Psoas muscle (tissue), 8 donors: ENCODE data around the gene MST1. TPM values are rescaled to one million over a fixed set of nuclear protein-coding genes. Genes with fewer than 3 reads are reported as not detected.
"Not testable (repeated sequence)": the region's sequence is repeated elsewhere in the genome, so short reads cannot be mapped to it uniquely, and the experiment has no call there.

Source experiments
- ATAC-seq, 4 donors: fragments of 200-7000 bp; cut with Tn5 transposase; one replicate each; pipeline ENCODE4 v1.9.1; 2020; ENCODE audit warnings: moderate library complexity in 3 of 4, mild to moderate bottlenecking in 2 of 4
- DNase-seq, 2 donors: peaks; one replicate each; pipeline ENCODE4 v3.0.0-alpha.2; 2020
- H3K27ac ChIP-seq: fragments of 200-600 bp; one replicate; pipeline ENCODE4 v1.8.0; 2022
- H3K27me3 ChIP-seq, 3 donors: fragments of 200-600 bp in 1 of 3; one replicate each; pipeline versions ENCODE4 v1.6.1 to v1.8.0; 2013 to 2022; ENCODE audit warnings: low read length in 2 of 3, mild to moderate bottlenecking in 2 of 3, moderate library complexity in 1 of 3; ENCODE audit not compliant: insufficient read depth in 3 of 3
- H3K36me3 ChIP-seq, 2 donors: fragments of 200-600 bp in 1 of 2; one replicate each; pipeline versions ENCODE4 v1.6.1 to v1.8.0; 2013 to 2022; ENCODE audit warnings: low read depth in 1 of 2, mild to moderate bottlenecking in 1 of 2, moderate library complexity in 1 of 2; ENCODE audit not compliant: insufficient read depth in 1 of 2
- H3K4me1 ChIP-seq: fragments of 200-600 bp; one replicate; pipeline ENCODE4 v1.8.0; 2022
- H3K4me3 ChIP-seq: fragments of 200-600 bp; one replicate; pipeline ENCODE4 v1.8.0; 2022; ENCODE audit warnings: mild to moderate bottlenecking
- H3K9me3 ChIP-seq: fragments of 200-600 bp; one replicate; pipeline ENCODE4 v1.8.0; 2022
- CTCF ChIP-seq: fragments of 200-600 bp; IDR thresholded peaks from one replicate; pipeline ENCODE4 v1.8.0; 2022; ENCODE audit warnings: antibody characterized with exemption
- WGBS, 3 donors: extraction: QIAGEN DNeasy Blood & Tissue Kit; methylation state at CpG; one replicate each; pipeline versions ENCODE4 v1.1.6 to v1.1.7; 2013; 5-methylcytosine and 5-hydroxymethylcytosine counted together
- intact Hi-C, 2 donors: fragments of 100-400 bp; cut with DNase I; formaldehyde crosslinking; loops; one replicate each; pipeline versions ENCODE4 v1.11.0 to v1.14.2; 2022
- polyA plus RNA-seq, 3 donors: library from polyadenylated mRNA; stranded (reverse); fragments of 200-250 nt; gene quantifications; one replicate each; pipeline ENCODE4 v1.2.3, GENCODE V29; 2013
- total RNA-seq, 4 donors: library from RNA; stranded (reverse); fragmentation: NEBNext Ultra II Directional in 2 of 4; extraction: Animal tissue kit (Norgen Biotek cat#: 25700) in 2 of 4; gene quantifications; one replicate each; pipeline versions ENCODE4 v1.2.1 to v1.2.4, GENCODE V29; 2021 to 2023
- donor health status: healthy with polysubstance abuse.
- donor health status: DM: no; HTN: no; CAD: no; lungs with moderate emphysema.
- donor health status: Bipolar disorder and iron deficiency.
- donor health status: healthy.
- donor health status: DM: yes; HTN: yes; CAD: no.
- donor health status: DM: no; HTN: no; CAD: no.
- donor health status: DM: no; HTN: no; CAD: no.
- donor health status: DM: yes; HTN: yes; CAD: no.

MST1 gene
- total and polyA plus RNA-seq, 7 donors = 1.4 to 7.0 (median 3.2) TPM

GRCh38 chr3:49694409-49695070 is 5.3 kb upstream of the MST1 start:
- H3K27ac ChIP-seq = peak overlapping the region; percentile 94
- TF ChIP-seq CTCF = peak; percentile 17
- peak overlapping the region; percentile 9 for H3K4me3 ChIP-seq
- ATAC-seq (peak; percentile 88 to 92 (median 92)), DNase-seq (peak; percentile 59 to 88)
- intact Hi-C loops, H3K27me3 ChIP-seq, H3K9me3 ChIP-seq: not testable (repeated sequence)
- H3K4me1 ChIP-seq = peaks cover 45% of the 10 kb centered on the region
- peaks cover 0 to 34% of the 10 kb centered on the region in 2 donors for H3K36me3 ChIP-seq
- 15 to 26% (median 17%) methylated on average over 6 of the region's 6 CpGs for WGBS, 3 donors

- ATAC-seq, DNase-seq, intact Hi-C loops, H3K9me3 ChIP-seq, H3K36me3 ChIP-seq, H3K27me3 ChIP-seq: not testable (repeated sequence)
- peaks cover 57% of the 10 kb centered on the region for H3K4me1 ChIP-seq
- H3K4me3 ChIP-seq = peak overlapping the region; percentile 98
- peak overlapping the region; percentile 9 for H3K27ac ChIP-seq
- WGBS, 3 donors = 70 to 83% (median 75%) methylated on average over 3 of the region's 3 CpGs
Measured at GRCh38 chr3:49691481-49691880, 2.2 kb upstream of the MST1 start.

- intact Hi-C loops = not testable (repeated sequence)
- WGBS, 3 donors = 70 to 96% (median 73%) methylated on average over 3 of the region's 3 CpGs
Measured at GRCh38 chr3:49690856-49691255, 1.6 kb upstream of the MST1 start.

GRCh38 chr3:49689908-49690624 is 792 bp upstream of the MST1 start:
- H3K9me3 ChIP-seq, ATAC-seq, DNase-seq, H3K36me3 ChIP-seq, intact Hi-C loops, H3K27me3 ChIP-seq: not testable (repeated sequence)
- peak overlapping the region; percentile 98 for H3K4me3 ChIP-seq
- peak overlapping the region; percentile 96 for H3K27ac ChIP-seq
- H3K4me1 ChIP-seq = peaks cover 52% of the 10 kb centered on the region
- WGBS, 3 donors = 4 to 6% (median 5%) methylated on average over 16 of the region's 16 CpGs

More at GRCh38 chr3:49690856-49691255, 1.6 kb upstream of the MST1 start:
- not testable (repeated sequence) for H3K36me3 ChIP-seq, H3K9me3 ChIP-seq, H3K27me3 ChIP-seq, DNase-seq, ATAC-seq
- H3K27ac ChIP-seq = peak overlapping the region; percentile 53
- H3K4me3 ChIP-seq = peak overlapping the region; percentile 98
- H3K4me1 ChIP-seq = peaks cover 57% of the 10 kb centered on the region

GRCh38 chr3:49688338-49689045 is 782 bp downstream of the MST1 start:
- DNase-seq, H3K9me3 ChIP-seq, H3K27me3 ChIP-seq, intact Hi-C loops: not testable (repeated sequence)
- Histone ChIP-seq H3K4me1 (peaks cover 40% of the 10 kb centered on the region), H3K36me3 (peaks cover 0 to 18% of the 10 kb centered on the region in 2 donors), H3K4me3 (peak overlapping the region; percentile 98), H3K27ac (peak overlapping the region; percentile 96)
- peak; percentile 10 to 26 (median 16) for ATAC-seq
- WGBS, 3 donors = 51 to 73% (median 72%) methylated on average over 7 of the region's 7 CpGs

GRCh38 chr3:49687424-49687795 is 1.9 kb downstream of the MST1 start:
- not testable (repeated sequence) for H3K4me3 ChIP-seq, H3K27ac ChIP-seq
- 69 to 83% (median 73%) methylated on average over 12 of the region's 12 CpGs for WGBS, 3 donors

GRCh38 chr3:49686769-49687423 is 2.4 kb downstream of the MST1 start:
- H3K27me3 ChIP-seq, H3K9me3 ChIP-seq, intact Hi-C loops, H3K27ac ChIP-seq: not testable (repeated sequence)
- ATAC-seq (peak; percentile 23 to 43 (median 32)), DNase-seq (peak in 1 of 2 donors; percentile 57)
- peaks cover 3 to 33% of the 10 kb centered on the region in 2 donors for H3K36me3 ChIP-seq
- peak overlapping the region; percentile 52 for H3K4me3 ChIP-seq
- H3K4me1 ChIP-seq = peaks cover 25% of the 10 kb centered on the region
- WGBS, 3 donors = 12 to 15% (median 12%) methylated on average over 36 to 44 of the region's 44 CpGs

More at GRCh38 chr3:49687424-49687795, 1.9 kb downstream of the MST1 start:
- peaks cover 30% of the 10 kb centered on the region for H3K4me1 ChIP-seq
- DNase-seq, H3K27me3 ChIP-seq, ATAC-seq, H3K9me3 ChIP-seq, intact Hi-C loops: not testable (repeated sequence)
- H3K36me3 ChIP-seq = peaks cover 0 to 29% of the 10 kb centered on the region in 2 donors

GRCh38 chr3:49686346-49686745 is 2.9 kb downstream of the MST1 start:
- H3K27ac ChIP-seq, H3K9me3 ChIP-seq, H3K27me3 ChIP-seq, DNase-seq, intact Hi-C loops: not testable (repeated sequence)
- peaks cover 20% of the 10 kb centered on the region for H3K4me1 ChIP-seq
- H3K4me3 ChIP-seq = peak overlapping the region; percentile 52
- ATAC-seq = peak in 2 of 4 donors; percentile 2 to 8
- peaks cover 6 to 33% of the 10 kb centered on the region in 2 donors for H3K36me3 ChIP-seq
- WGBS, 3 donors = 6 to 9% (median 7%) methylated on average over 21 to 25 of the region's 29 CpGs

- Histone ChIP-seq H3K4me1 (peaks cover 15% of the 10 kb centered on the region), H3K36me3 (peaks cover 6 to 38% of the 10 kb centered on the region in 2 donors)
- H3K27me3 ChIP-seq, H3K9me3 ChIP-seq, DNase-seq, ATAC-seq, H3K27ac ChIP-seq, intact Hi-C loops, H3K4me3 ChIP-seq: not testable (repeated sequence)
- WGBS, 3 donors = 30 to 44% (median 33%) methylated on average over 29 to 35 of the region's 36 CpGs
Measured at GRCh38 chr3:49685846-49686245, 3.4 kb downstream of the MST1 start.
